SK-MEL-5 (cell line): Measurements from ENCODE around the gene TCF15. TPM values are rescaled to one million over a fixed set of nuclear protein-coding genes. Genes with fewer than 3 reads are reported as not detected.

ENCODE experiments used
- DNase-seq: peaks from one replicate; pipeline ENCODE4 v3.0.0-alpha.2; 2016; ENCODE audit warnings: low read depth, low spot score
- in situ Hi-C: cut with HindIII; loops from 2 replicates; pipeline ENCODE4 v1.10.0; 2016; ENCODE audit warnings: low sequenced_read_pairs, high pct_unique_total_duplicates, low pct_unique_long_range_greater_than_20kb
- total RNA-seq: library from RNA; depleted of rRNA; stranded (reverse); fragments of >200 nt; shearing (Covaris generic); gene quantifications from 2 replicates; pipeline ENCODE4 v1.2.3, GENCODE V29; 2014; rRNA removed

The TCF15 gene
- total RNA-seq, 1 experiment from 2014 or later: not detected

- in situ Hi-C loops: no loop called here
- no peak for DNase-seq
Measured at GRCh38 chr20:571754-572441, 38.2 kb downstream of the TCF15 start.

GRCh38 chr20:568673-569415 lies 41.3 kb downstream of the TCF15 start:
- in situ Hi-C loops: no loop called here
- no peak for DNase-seq

- in situ Hi-C loops: no loop called here
- no peak for DNase-seq
Measured at GRCh38 chr20:568097-568652, 41.9 kb downstream of the TCF15 start.

- in situ Hi-C loops: no loop called here
- no peak for DNase-seq
Measured at GRCh38 chr20:564192-564591, 45.9 kb downstream of the TCF15 start.

GRCh38 chr20:563187-563586 lies 46.9 kb downstream of the TCF15 start:
- in situ Hi-C loops: no loop called here
- DNase-seq: no peak

GRCh38 chr20:562232-562897 lies 47.7 kb downstream of the TCF15 start:
- in situ Hi-C loops: no loop called here

GRCh38 chr20:561437-562231 lies 48.5 kb downstream of the TCF15 start:
- in situ Hi-C loops: no loop called here
- DNase-seq: peak; percentile 87

More at GRCh38 chr20:562232-562897, 47.7 kb downstream of the TCF15 start:
- DNase-seq: no peak

GRCh38 chr20:560680-561079 lies 49.4 kb downstream of the TCF15 start:
- in situ Hi-C loops: no loop called here
- no peak for DNase-seq

GRCh38 chr20:558117-558516 lies 52.0 kb downstream of the TCF15 start:
- in situ Hi-C loops: no loop called here
- DNase-seq: no peak

- DNase-seq: no peak
- in situ Hi-C loops: no loop called here
Measured at GRCh38 chr20:556984-557383, 53.1 kb downstream of the TCF15 start.

- DNase-seq: no peak
- in situ Hi-C loops: no loop called here
Measured at GRCh38 chr20:555976-556385, 54.1 kb downstream of the TCF15 start.

Other genes with a start within 250 kb of the TCF15 start
- 146 and 157 TPM in 2 replicates for gene TRIB3, start 229.5 kb downstream of the TCF15 start, total RNA-seq
- 51.1 and 58.0 TPM in 2 replicates for gene RBCK1, start 202.0 kb downstream of the TCF15 start, total RNA-seq
- 62.5 and 63.0 TPM in 2 replicates for gene TBC1D20, start 147.8 kb downstream of the TCF15 start, total RNA-seq
- 168 and 179 TPM in 2 replicates for gene CSNK2A1, start 66.5 kb downstream of the TCF15 start, total RNA-seq
- gene SRXN1, start 42.9 kb upstream of the TCF15 start, total RNA-seq: 111 and 125 TPM in 2 replicates
- gene SCRT2, start 65.5 kb upstream of the TCF15 start, total RNA-seq: not detected in 2 replicates
- 0.03 and 0.11 TPM in 2 replicates for gene SLC52A3, start 158.2 kb upstream of the TCF15 start, total RNA-seq
- gene FAM110A, start 223.4 kb upstream of the TCF15 start, total RNA-seq: 2.6 and 3.3 TPM in 2 replicates